Hepatocyte (in vitro differentiated cells): ENCODE data around the gene ACP1. TPM values are rescaled to one million over a fixed set of nuclear protein-coding genes. Genes with fewer than 3 reads are reported as not detected.

Experiments used
- DNase-seq: peaks from one replicate; pipeline ENCODE4 v3.0.0-alpha.2; 2016; ENCODE audit warnings: low spot score
- H2AFZ ChIP-seq: fragments of 200-600 bp; sonication (generic); 2 replicates; pipeline ENCODE4 v1.6.0; 2016; ENCODE audit warnings: antibody characterized with exemption, mild to moderate bottlenecking
- H3K27ac ChIP-seq: fragments of 200-600 bp; sonication (generic); 2 replicates; pipeline ENCODE4 v1.5.1; 2016; ENCODE audit warnings: mild to moderate bottlenecking
- H3K27me3 ChIP-seq: fragments of 200-600 bp; sonication (generic); 2 replicates; pipeline ENCODE4 v1.6.1; 2016
- H3K36me3 ChIP-seq: fragments of 200-600 bp; sonication (generic); replicated peaks from 2 replicates; pipeline ENCODE4 v1.5.1; 2016; ENCODE audit warnings: low read depth; ENCODE audit not compliant: insufficient read depth
- H3K4me1 ChIP-seq: fragments of 200-600 bp; sonication (generic); 2 replicates; pipeline ENCODE4 v1.5.1; 2016; ENCODE audit warnings: mild to moderate bottlenecking, moderate library complexity; ENCODE audit not compliant: insufficient read depth
- H3K4me2 ChIP-seq: fragments of 200-600 bp; sonication (generic); 2 replicates; pipeline ENCODE4 v1.6.0; 2016
- H3K4me3 ChIP-seq: fragments of 200-600 bp; sonication (generic); 2 replicates; pipeline ENCODE4 v1.5.1; 2016; ENCODE audit warnings: mild to moderate bottlenecking
- H3K79me2 ChIP-seq: fragments of 200-600 bp; sonication (generic); 2 replicates; pipeline ENCODE4 v1.6.0; 2017; ENCODE audit warnings: mild to moderate bottlenecking
- H3K9me2 ChIP-seq: fragments of 200-600 bp; sonication (generic); replicated peaks from 2 replicates; pipeline ENCODE4 v1.6.0; 2017; ENCODE audit warnings: mild to moderate bottlenecking; ENCODE audit not compliant: insufficient read depth
- H3K9me3 ChIP-seq: fragments of 200-600 bp; sonication (generic); 2 replicates; pipeline ENCODE4 v1.5.1; 2016; ENCODE audit warnings: low read depth, mild to moderate bottlenecking
- H4K20me1 ChIP-seq: fragments of 200-600 bp; sonication (generic); 2 replicates; pipeline ENCODE4 v1.6.0; 2016; ENCODE audit warnings: mild to moderate bottlenecking; ENCODE audit not compliant: insufficient read depth, poor library complexity, severe bottlenecking
- CTCF ChIP-seq: fragments of 200-600 bp; sonication (generic); IDR thresholded peaks from 2 replicates; pipeline ENCODE4 v1.5.1; 2016; ENCODE audit warnings: antibody characterized with exemption, mild to moderate bottlenecking; ENCODE audit not compliant: poor library complexity
- EZH2 ChIP-seq: fragments of 200-600 bp; sonication (generic); IDR thresholded peaks from 2 replicates; pipeline ENCODE4 v1.6.1; 2016; ENCODE audit warnings: antibody characterized with exemption, mild to moderate bottlenecking, borderline replicate concordance
- EZH2phosphoT487 ChIP-seq: fragments of 200-600 bp; sonication (generic); IDR thresholded peaks from one replicate; pipeline ENCODE4 v1.6.1; 2018; ENCODE audit warnings: antibody characterized with exemption, mild to moderate bottlenecking, low read depth, moderate library complexity; ENCODE audit not compliant: unreplicated experiment, severe bottlenecking
- WGBS: methylation state at CpG from one replicate; pipeline ENCODE4 v1.1.6; 2016; ENCODE audit warnings: low lambda C conversion rate; ENCODE audit errors: missing lambda C conversion rate; 5-methylcytosine and 5-hydroxymethylcytosine counted together
- polyA plus RNA-seq: library from polyadenylated mRNA; unstranded; fragments of >200 nt; fragmentation: Nextera tagmentation; extraction: Ambion mirVana; gene quantifications from 2 replicates; pipeline ENCODE4 v1.2.1, GENCODE V29; 2016
- total RNA-seq: library from RNA; depleted of rRNA; stranded (reverse); fragments of >200 nt; gene quantifications from 2 replicates; pipeline ENCODE4 v1.2.3, GENCODE V29; 2014

The ACP1 gene
- total and polyA plus RNA-seq, 2 experiments from 2014 or later: 175 to 194 TPM

GRCh38 chr2:287911-288757 is 23.4 kb downstream of the ACP1 start, which contains the start of gene ALKAL2:
ALKAL2 (minus strand) TSS chr2:288091; CDS start chr2:287835, 256 bp downstream.
- Histone ChIP-seq H3K27ac (no peak within 1 kb of the TSS), H3K4me1 (peaks cover 9% of the 10 kb centered on the region), H3K9me2 (no peaks in the 10 kb centered on the region), H3K4me2 (peak within 1 kb of the TSS; percentile 91), H3K4me3 (peak within 1 kb of the TSS; percentile 58), H3K36me3 (no peaks in the 10 kb centered on the region), H3K9me3 (no peaks in the 10 kb centered on the region), H4K20me1 (peaks cover 16% of the 10 kb centered on the region), H3K27me3 (peaks cover 61% of the 10 kb centered on the region), H2AFZ (peak within 1 kb of the TSS; percentile 66), H3K79me2 (no peaks in the 10 kb centered on the region)
- WGBS: 3% methylated on average over 72 of the region's 128 CpGs
- TF ChIP-seq CTCF (no peak), EZH2phosphoT487 (no peak), EZH2 (no peak)
- peak; percentile 43 for DNase-seq

GRCh38 chr2:288758-289361 is 24.1 kb downstream of the ACP1 start:
- Histone ChIP-seq H3K36me3 (no peaks in the 10 kb centered on the region), H3K9me2 (no peaks in the 10 kb centered on the region), H3K27ac (no peak overlapping the region), H2AFZ (peak overlapping the region; percentile 52), H3K4me2 (peak overlapping the region; percentile 91), H3K4me3 (peak overlapping the region; percentile 58), H3K27me3 (peaks cover 61% of the 10 kb centered on the region), H3K9me3 (no peaks in the 10 kb centered on the region), H3K79me2 (no peaks in the 10 kb centered on the region), H3K4me1 (peaks cover 9% of the 10 kb centered on the region), H4K20me1 (peaks cover 16% of the 10 kb centered on the region)
- TF ChIP-seq CTCF (no peak), EZH2phosphoT487 (peak; percentile 60), EZH2 (no peak)
- WGBS: 8% methylated on average over 14 of the region's 42 CpGs
- DNase-seq: peak; percentile 23

- peak overlapping the region; percentile 91 for H3K4me2 ChIP-seq
- H3K27me3 ChIP-seq: peaks cover 61% of the 10 kb centered on the region
- no peak overlapping the region for H3K27ac ChIP-seq
- H4K20me1 ChIP-seq: peaks cover 16% of the 10 kb centered on the region
- WGBS: 2% methylated on average over 47 of the region's 60 CpGs
- H3K4me1 ChIP-seq: peaks cover 9% of the 10 kb centered on the region
- no peaks in the 10 kb centered on the region for H3K36me3 ChIP-seq
- TF ChIP-seq EZH2phosphoT487 (peak; percentile 37), CTCF (no peak), EZH2 (peak; percentile 80)
- DNase-seq: peak; percentile 23
- no peaks in the 10 kb centered on the region for H3K79me2 ChIP-seq
- no peaks in the 10 kb centered on the region for H3K9me2 ChIP-seq
- no peaks in the 10 kb centered on the region for H3K9me3 ChIP-seq
- H3K4me3 ChIP-seq: peak overlapping the region; percentile 38
- H2AFZ ChIP-seq: peak overlapping the region; percentile 52
Observed at GRCh38 chr2:289362-290089, 24.8 kb downstream of the ACP1 start.
